Left lung (tissue), 10 donors: ENCODE results near the gene SYT6. TPM values are rescaled to one million over a fixed set of nuclear protein-coding genes. Genes with fewer than 3 reads are reported as not detected.

Experiments
- ATAC-seq: fragments of 200-7000 bp; cut with Tn5 transposase; one replicate; pipeline ENCODE4 v1.9.1; 2020; ENCODE audit warnings: moderate library complexity
- DNase-seq, 4 donors: peaks; one replicate each; pipeline ENCODE4 v3.0.0-alpha.2; 2013 to 2020
- H3K27ac ChIP-seq, 2 donors: fragments of 200-600 bp; sonication (generic) in 1 of 2; one replicate each; pipeline versions ENCODE4 v1.5.0 to v1.8.0; 2020 to 2021
- H3K27me3 ChIP-seq, 2 donors: fragments of 200-600 bp; sonication (generic) in 1 of 2; one replicate each; pipeline versions ENCODE4 v1.5.0 to v1.8.0; 2020 to 2021
- H3K36me3 ChIP-seq, 2 donors: fragments of 200-600 bp; sonication (generic) in 1 of 2; one replicate each; pipeline versions ENCODE4 v1.5.0 to v1.8.0; 2020 to 2021
- H3K4me1 ChIP-seq, 2 donors: fragments of 200-600 bp; one replicate each; pipeline ENCODE4 v1.8.0; 2021
- H3K4me3 ChIP-seq, 2 donors: fragments of 200-600 bp; sonication (generic) in 1 of 2; one replicate each; pipeline versions ENCODE4 v1.5.0 to v1.8.0; 2020 to 2021; ENCODE audit warnings: mild to moderate bottlenecking in 1 of 2
- H3K9me3 ChIP-seq, 2 donors: fragments of 200-600 bp; sonication (generic) in 1 of 2; one replicate each; pipeline versions ENCODE4 v1.5.0 to v1.8.0; 2020 to 2021
- intact Hi-C, 2 donors: fragments of 100-400 bp; cut with DNase I; formaldehyde crosslinking; loops; one replicate each; pipeline versions ENCODE4 v1.11.2 to v1.14.2; 2022
- polyA plus RNA-seq, 6 donors: library from polyadenylated mRNA; unstranded; fragments of 120-200 nt; gene quantifications; one replicate each; pipeline ENCODE4 v1.2.1, GENCODE V29; 2013; ENCODE audit not compliant: insufficient read length in 6 of 6
- total RNA-seq, 2 donors: library from RNA; stranded (reverse); fragmentation: NEBNext Ultra II Directional; extraction: Animal tissue kit (Norgen Biotek cat#: 25700); gene quantifications; one replicate each; pipeline ENCODE4 v1.2.1, GENCODE V29; 2021
- TF ChIP-seq, protein P1 (sequence below), 2 donors: fragments of 200-600 bp; sonication (generic) in 1 of 2; IDR thresholded peaks; one replicate each; pipeline versions ENCODE4 v1.5.0 to v1.8.0; 2021; ENCODE audit warnings: antibody characterized with exemption in 2 of 2
- donor health status: DM: no; HTN: yes; CAD: no.
- donor health status: DM: no; HTN: no; CAD: no.

SYT6 gene
- total and polyA plus RNA-seq, 8 donors = 10.9 to 21.9 (median 12.6) TPM; not detected in 2

GRCh38 chr1:114040273-114041015, 113.2 kb downstream of the SYT6 start:
- DNase-seq = no peak

More at GRCh38 chr1:114040273-114041015, 113.2 kb downstream of the SYT6 start:
- no peaks in the 10 kb centered on the region for H3K27me3 ChIP-seq
- TF ChIP-seq, protein P1, sequence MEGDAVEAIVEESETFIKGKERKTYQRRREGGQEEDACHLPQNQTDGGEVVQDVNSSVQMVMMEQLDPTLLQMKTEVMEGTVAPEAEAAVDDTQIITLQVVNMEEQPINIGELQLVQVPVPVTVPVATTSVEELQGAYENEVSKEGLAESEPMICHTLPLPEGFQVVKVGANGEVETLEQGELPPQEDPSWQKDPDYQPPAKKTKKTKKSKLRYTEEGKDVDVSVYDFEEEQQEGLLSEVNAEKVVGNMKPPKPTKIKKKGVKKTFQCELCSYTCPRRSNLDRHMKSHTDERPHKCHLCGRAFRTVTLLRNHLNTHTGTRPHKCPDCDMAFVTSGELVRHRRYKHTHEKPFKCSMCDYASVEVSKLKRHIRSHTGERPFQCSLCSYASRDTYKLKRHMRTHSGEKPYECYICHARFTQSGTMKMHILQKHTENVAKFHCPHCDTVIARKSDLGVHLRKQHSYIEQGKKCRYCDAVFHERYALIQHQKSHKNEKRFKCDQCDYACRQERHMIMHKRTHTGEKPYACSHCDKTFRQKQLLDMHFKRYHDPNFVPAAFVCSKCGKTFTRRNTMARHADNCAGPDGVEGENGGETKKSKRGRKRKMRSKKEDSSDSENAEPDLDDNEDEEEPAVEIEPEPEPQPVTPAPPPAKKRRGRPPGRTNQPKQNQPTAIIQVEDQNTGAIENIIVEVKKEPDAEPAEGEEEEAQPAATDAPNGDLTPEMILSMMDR (IDR thresholded peaks at IDR 0.05) = no peak
- no peak overlapping the region for H3K4me3 ChIP-seq
- intact Hi-C loops = no loop called here
- H3K4me1 ChIP-seq = peaks cover 0 to 12% of the 10 kb centered on the region in 2 donors
- no peaks in the 10 kb centered on the region for H3K9me3 ChIP-seq
- peak; percentile 62 for ATAC-seq
- H3K36me3 ChIP-seq = no peaks in the 10 kb centered on the region
- peak overlapping the region in 1 of 2 donors; percentile 33 for H3K27ac ChIP-seq

Other genes starting within 250 kb of the SYT6 start
- gene AP4B1, start 249.1 kb downstream of the SYT6 start, total RNA-seq = 10 to 100 TPM; 15.4 to 21.2 TPM
- gene AP4B1, start 249.1 kb downstream of the SYT6 start, polyA plus RNA-seq = 10 to 100 TPM; 51.5 to 65.1 (median 56.1) TPM
- 1 to 10 TPM; 7.3 to 9.1 TPM for gene DCLRE1B, start 248.5 kb downstream of the SYT6 start, total RNA-seq
- gene DCLRE1B, start 248.5 kb downstream of the SYT6 start, polyA plus RNA-seq = 10 to 100 TPM in 3 of 6 donors, 1 to 10 TPM in 3; 8.5 to 11.9 (median 10.2) TPM
- gene HIPK1, start 224.5 kb downstream of the SYT6 start, total RNA-seq = 10 to 100 TPM; 61.1 to 77.4 TPM
- gene HIPK1, start 224.5 kb downstream of the SYT6 start, polyA plus RNA-seq = 10 to 100 TPM; 38.7 to 49.7 (median 43.0) TPM
- 10 to 100 TPM; 53.8 to 74.2 TPM for gene OLFML3, start 174.4 kb downstream of the SYT6 start, total RNA-seq
- 100 to 1,000 TPM; 229 to 291 (median 273) TPM for gene OLFML3, start 174.4 kb downstream of the SYT6 start, polyA plus RNA-seq